Measurements from ENCODE around the gene GPR158.

GPR158 gene

GRCh38 chr10:25170627-25171026, 4.2 kb upstream of the GPR158 start:
- no peak overlapping the region for H3K27ac ChIP-seq (replicated peaks)
- peaks cover 12% of the 10 kb centered on the region for H3K27me3 ChIP-seq (ENCODE audit: insufficient read depth, poor library complexity, severe bottlenecking)
- no peak for DNase-seq (ENCODE audit: low read depth in 1 of 2, low spot score in 1 of 2)
- H3K4me3 ChIP-seq (replicated peaks; ENCODE audit: insufficient read depth, low read length), result no peak overlapping the region
- no peak for TF ChIP-seq CTCF (IDR thresholded peaks at IDR 0.05; ENCODE audit: insufficient read depth, low read length)
- TF ChIP-seq GABPA (IDR thresholded peaks at IDR 0.05; ENCODE audit: low read depth), result no peak
- TF ChIP-seq POLR2AphosphoS5 (IDR thresholded peaks at IDR 0.05; ENCODE audit: low read depth), result no peak
- TF ChIP-seq SPI1 (IDR thresholded peaks at IDR 0.05; ENCODE audit: borderline replicate concordance, low read depth), result no peak
- TF ChIP-seq REST (IDR thresholded peaks at IDR 0.05; ENCODE audit: insufficient replicate concordance, low read depth), result no peak

DNA sequence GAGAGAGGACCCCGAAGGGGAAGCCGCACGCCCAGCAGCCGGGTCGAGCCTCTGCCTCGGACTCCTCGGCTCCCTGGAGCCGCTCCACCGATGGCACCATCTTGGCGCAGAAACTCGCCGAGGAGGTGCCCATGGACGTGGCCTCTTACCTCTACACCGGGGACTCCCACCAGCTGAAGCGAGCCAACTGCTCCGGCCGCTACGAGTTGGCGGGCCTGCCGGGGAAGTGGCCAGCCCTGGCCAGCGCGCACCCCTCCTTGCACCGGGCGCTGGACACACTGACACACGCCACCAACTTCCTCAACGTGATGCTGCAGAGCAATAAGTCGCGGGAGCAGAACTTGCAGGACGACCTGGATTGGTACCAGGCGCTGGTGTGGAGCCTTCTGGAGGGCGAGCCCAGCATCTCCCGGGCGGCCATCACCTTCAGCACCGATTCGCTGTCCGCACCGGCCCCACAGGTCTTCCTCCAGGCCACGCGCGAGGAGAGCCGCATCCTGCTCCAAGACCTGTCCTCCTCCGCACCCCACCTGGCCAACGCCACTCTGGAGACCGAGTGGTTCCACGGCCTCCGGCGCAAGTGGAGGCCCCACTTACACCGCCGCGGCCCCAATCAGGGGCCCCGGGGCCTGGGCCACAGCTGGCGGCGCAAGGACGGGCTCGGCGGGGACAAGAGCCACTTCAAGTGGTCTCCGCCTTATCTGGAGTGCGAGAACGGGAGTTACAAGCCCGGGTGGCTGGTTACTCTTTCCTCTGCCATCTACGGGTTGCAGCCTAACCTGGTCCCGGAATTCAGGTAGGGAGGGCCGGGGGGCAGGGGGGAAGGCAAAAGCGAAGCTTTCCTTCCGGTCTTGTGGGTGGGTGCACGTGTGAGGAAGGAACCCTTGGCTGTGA, 973 bp downstream of the GPR158 start:
- TF ChIP-seq REST (IDR thresholded peaks at IDR 0.05; ENCODE audit: insufficient replicate concordance, low read depth), result peak; percentile 75
- TF ChIP-seq GABPA (IDR thresholded peaks at IDR 0.05; ENCODE audit: low read depth), result no peak
- no peak for DNase-seq (ENCODE audit: low read depth in 1 of 2, low spot score in 1 of 2)
- Histone ChIP-seq H3K4me3 (replicated peaks; ENCODE audit: insufficient read depth, low read length) (no peak overlapping the region), H3K27me3 (ENCODE audit: insufficient read depth, poor library complexity, severe bottlenecking) (peaks cover 16% of the 10 kb centered on the region), H3K27ac (replicated peaks) (no peak overlapping the region)

- no peak overlapping the region for H3K4me3 ChIP-seq (replicated peaks; ENCODE audit: insufficient read depth, low read length)
- peaks cover 16% of the 10 kb centered on the region for H3K27me3 ChIP-seq (ENCODE audit: insufficient read depth, poor library complexity, severe bottlenecking)
- no peak for TF ChIP-seq POLR2AphosphoS5 (IDR thresholded peaks at IDR 0.05; ENCODE audit: low read depth)
- no peak for TF ChIP-seq SPI1 (IDR thresholded peaks at IDR 0.05; ENCODE audit: borderline replicate concordance, low read depth)
- no peak for TF ChIP-seq CTCF (IDR thresholded peaks at IDR 0.05; ENCODE audit: insufficient read depth, low read length)
- no peak for TF ChIP-seq GABPA (IDR thresholded peaks at IDR 0.05; ENCODE audit: low read depth)
- no peak for TF ChIP-seq REST (IDR thresholded peaks at IDR 0.05; ENCODE audit: insufficient replicate concordance, low read depth)
- no peak overlapping the region for H3K27ac ChIP-seq (replicated peaks)
- no peak for DNase-seq (ENCODE audit: low read depth in 1 of 2, low spot score in 1 of 2)
Measured at GRCh38 chr10:25176421-25176968, 1.7 kb downstream of the GPR158 start.

Measured in HL-60 (cell line).